Body of pancreas (tissue), 4 donors: ENCODE data around the gene SOX18.

Experiments
- CTCF ChIP-seq, 7 experiments: fragments of 450-650 bp in 4 of 7; fragments of 200-600 bp in 3 of 7; sonication (generic) in 3 of 7; IDR thresholded peaks; one replicate each; pipeline ENCODE4 v1.5.1; 2016 to 2019; ENCODE audit warnings: antibody characterized with exemption in 7 of 7
- POLR2A ChIP-seq, 3 donors: fragments of 450-650 bp; IDR thresholded peaks; one replicate each; pipeline ENCODE4 v1.6.1; 2016; ENCODE audit warnings: antibody characterized with exemption in 3 of 3, mild to moderate bottlenecking in 2 of 3

DNA sequence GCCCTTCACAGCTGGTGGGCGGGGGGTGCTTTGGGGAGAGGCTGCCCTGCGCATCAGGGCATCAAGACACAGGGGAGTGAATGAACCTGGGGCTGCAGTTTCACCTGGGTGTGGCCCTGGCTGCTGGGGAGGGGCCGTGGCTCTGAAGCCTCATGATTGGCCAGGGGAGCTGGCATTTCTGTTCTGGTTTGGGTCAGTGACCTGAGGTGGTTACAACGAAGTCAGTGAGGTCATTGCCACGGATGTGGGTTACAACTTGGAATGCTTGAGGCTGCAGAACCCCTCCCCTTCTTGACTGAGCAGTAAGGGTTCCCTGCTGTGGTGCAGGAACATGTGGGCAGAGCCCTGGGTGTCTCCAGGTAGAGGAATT lies 16.5 kb upstream of the SOX18 start:
- TF ChIP-seq CTCF (IDR thresholded peaks at IDR 0.05) (no peak), POLR2A (IDR thresholded peaks at IDR 0.05) (no peak)
